ENCODE data around the gene PSMF1. TPM values are rescaled to one million over a fixed set of nuclear protein-coding genes. Genes with fewer than 3 reads are reported as not detected.

PSMF1 gene
- total and polyA plus RNA-seq, 2 donors (not counting 1 experiment from before 2014, with no cell fraction given) = 26.4 to 141 TPM

GRCh38 chr20:1190847-1191246 is 72.4 kb downstream of the PSMF1 start:
- H3K4me3 ChIP-seq (replicated peaks in 1 of 4; ENCODE audit: control extremely low read depth in 1 of 4, insufficient read depth in 1 of 4, low read depth in 3 of 4, low read length in 4 of 4) = no peak overlapping the region
- H3K36me3 ChIP-seq (ENCODE audit: control insufficient read depth, insufficient read depth, low read length) = no peaks in the 10 kb centered on the region
- TF ChIP-seq EZH2 (IDR thresholded peaks at IDR 0.05; ENCODE audit: low read length, missing control alignments) (no peak), CTCF (conservative IDR thresholded peaks at IDR 0.05 in 1 of 2, IDR thresholded peaks at IDR 0.05 in 1 of 2; ENCODE audit: low read depth in 1 of 2, low read length in 2 of 2) (no peak)
- no peak overlapping the region for H3K9ac ChIP-seq (ENCODE audit: insufficient read depth, low read length)
- H3K79me2 ChIP-seq (ENCODE audit: control insufficient read depth, insufficient read depth, low read length) = no peaks in the 10 kb centered on the region
- no peak overlapping the region for H3K27ac ChIP-seq (ENCODE audit: insufficient read depth, low read length)
- no peak overlapping the region for H2AFZ ChIP-seq (ENCODE audit: low read length)
- H3K4me2 ChIP-seq (ENCODE audit: extremely low read depth, insufficient read depth, low read length) = no peak overlapping the region
- DNase-seq (ENCODE audit: low read depth in 2 of 2) = no peak
- peaks cover 21% of the 10 kb centered on the region for H3K27me3 ChIP-seq (ENCODE audit: control insufficient read depth, insufficient read depth, low read length)
- no peaks in the 10 kb centered on the region for H4K20me1 ChIP-seq (ENCODE audit: control insufficient read depth, extremely low read depth, insufficient read depth, low read length)
- no peaks in the 10 kb centered on the region for H3K9me3 ChIP-seq (ENCODE audit: control insufficient read depth, insufficient read depth, low read depth, low read length)
- H3K4me1 ChIP-seq (ENCODE audit: control insufficient read depth, extremely low read depth, insufficient read depth, low read length) = no peaks in the 10 kb centered on the region

- Histone ChIP-seq H3K36me3 (ENCODE audit: control insufficient read depth, insufficient read depth, low read length) (no peaks in the 10 kb centered on the region), H3K4me1 (ENCODE audit: control insufficient read depth, extremely low read depth, insufficient read depth, low read length) (no peaks in the 10 kb centered on the region), H3K27ac (ENCODE audit: insufficient read depth, low read length) (no peak overlapping the region), H3K4me3 (replicated peaks in 1 of 4; ENCODE audit: control extremely low read depth in 1 of 4, insufficient read depth in 1 of 4, low read depth in 3 of 4, low read length in 4 of 4) (no peak overlapping the region), H3K4me2 (ENCODE audit: extremely low read depth, insufficient read depth, low read length) (no peak overlapping the region), H4K20me1 (ENCODE audit: control insufficient read depth, extremely low read depth, insufficient read depth, low read length) (no peaks in the 10 kb centered on the region), H2AFZ (ENCODE audit: low read length) (no peak overlapping the region), H3K79me2 (ENCODE audit: control insufficient read depth, insufficient read depth, low read length) (no peaks in the 10 kb centered on the region), H3K9ac (ENCODE audit: insufficient read depth, low read length) (no peak overlapping the region), H3K9me3 (ENCODE audit: control insufficient read depth, insufficient read depth, low read depth, low read length) (no peaks in the 10 kb centered on the region), H3K27me3 (ENCODE audit: control insufficient read depth, insufficient read depth, low read length) (peaks cover 16% of the 10 kb centered on the region)
- DNase-seq (ENCODE audit: low read depth in 2 of 2) = peak in 1 of 2 donors; percentile 17
- no peak for TF ChIP-seq EZH2 (IDR thresholded peaks at IDR 0.05; ENCODE audit: low read length, missing control alignments)
- no peak for TF ChIP-seq CTCF (conservative IDR thresholded peaks at IDR 0.05 in 1 of 2, IDR thresholded peaks at IDR 0.05 in 1 of 2; ENCODE audit: low read depth in 1 of 2, low read length in 2 of 2)
Observed at GRCh38 chr20:1191299-1191698, 72.9 kb downstream of the PSMF1 start.

- no peak overlapping the region for H3K9ac ChIP-seq (ENCODE audit: insufficient read depth, low read length)
- no peak overlapping the region for H3K4me3 ChIP-seq (replicated peaks in 1 of 4; ENCODE audit: control extremely low read depth in 1 of 4, insufficient read depth in 1 of 4, low read depth in 3 of 4, low read length in 4 of 4)
- H4K20me1 ChIP-seq (ENCODE audit: control insufficient read depth, extremely low read depth, insufficient read depth, low read length) = no peaks in the 10 kb centered on the region
- no peaks in the 10 kb centered on the region for H3K4me1 ChIP-seq (ENCODE audit: control insufficient read depth, extremely low read depth, insufficient read depth, low read length)
- no peak overlapping the region for H3K4me2 ChIP-seq (ENCODE audit: extremely low read depth, insufficient read depth, low read length)
- TF ChIP-seq EZH2 (IDR thresholded peaks at IDR 0.05; ENCODE audit: low read length, missing control alignments) (no peak), CTCF (conservative IDR thresholded peaks at IDR 0.05 in 1 of 2, IDR thresholded peaks at IDR 0.05 in 1 of 2; ENCODE audit: low read depth in 1 of 2, low read length in 2 of 2) (no peak)
- H3K36me3 ChIP-seq (ENCODE audit: control insufficient read depth, insufficient read depth, low read length) = no peaks in the 10 kb centered on the region
- no peak overlapping the region for H3K27ac ChIP-seq (ENCODE audit: insufficient read depth, low read length)
- no peaks in the 10 kb centered on the region for H3K9me3 ChIP-seq (ENCODE audit: control insufficient read depth, insufficient read depth, low read depth, low read length)
- H3K79me2 ChIP-seq (ENCODE audit: control insufficient read depth, insufficient read depth, low read length) = no peaks in the 10 kb centered on the region
- peaks cover 19% of the 10 kb centered on the region for H3K27me3 ChIP-seq (ENCODE audit: control insufficient read depth, insufficient read depth, low read length)
- no peak overlapping the region for H2AFZ ChIP-seq (ENCODE audit: low read length)
- DNase-seq (ENCODE audit: low read depth in 2 of 2) = no peak
Observed at GRCh38 chr20:1195226-1195625, 76.8 kb downstream of the PSMF1 start.

All from fibroblast of lung (primary cell).